H54 (cell line): ENCODE data around the gene PCDH9.

Experiments
- DNase-seq: peaks from one replicate; pipeline ENCODE4 v3.0.0; 2011; ENCODE audit warnings: low spot score, mixed read lengths; ENCODE audit not compliant: insufficient read length
- FAIRE-seq: peaks from 3 replicates; lab custom pipeline; 2011; peaks lifted over from hg19 to GRCh38; lab: Jason Lieb, UNC
- POLR2A ChIP-seq: IDR thresholded peaks from 2 replicates; pipeline ENCODE4 v1.6.1; 2011; ENCODE audit warnings: low read depth, mild to moderate bottlenecking, low read length

PCDH9 gene

GRCh38 chr13:66845393-66845792 lies 384.7 kb downstream of the PCDH9 start:
- TF ChIP-seq POLR2A = no peak
- no peak for FAIRE-seq
- DNase-seq = no peak

- no peak for TF ChIP-seq POLR2A
Observed at GRCh38 chr13:66844933-66845332, 385.2 kb downstream of the PCDH9 start.

GRCh38 chr13:66842766-66843165 lies 387.4 kb downstream of the PCDH9 start:
- no peak for FAIRE-seq
- TF ChIP-seq POLR2A = no peak
- DNase-seq = no peak

More at GRCh38 chr13:66844933-66845332, 385.2 kb downstream of the PCDH9 start:
- no peak for FAIRE-seq
- no peak for DNase-seq

- TF ChIP-seq POLR2A = no peak
- FAIRE-seq (no peak), DNase-seq (no peak)
Observed at GRCh38 chr13:66840621-66841020, 389.5 kb downstream of the PCDH9 start.

- no peak for FAIRE-seq
- TF ChIP-seq POLR2A = no peak
- no peak for DNase-seq
Observed at GRCh38 chr13:66837246-66837645, 392.9 kb downstream of the PCDH9 start.

- TF ChIP-seq POLR2A = no peak
- FAIRE-seq (no peak), DNase-seq (no peak)
Observed at GRCh38 chr13:66835040-66835628, 395.0 kb downstream of the PCDH9 start.

- FAIRE-seq (no peak), DNase-seq (no peak)
Observed at GRCh38 chr13:66830940-66831716, 399.0 kb downstream of the PCDH9 start.

GRCh38 chr13:66829803-66830202 lies 400.3 kb downstream of the PCDH9 start:
- no peak for DNase-seq
- no peak for TF ChIP-seq POLR2A
- FAIRE-seq = no peak

More at GRCh38 chr13:66830940-66831716, 399.0 kb downstream of the PCDH9 start:
- TF ChIP-seq POLR2A = no peak

GRCh38 chr13:66826398-66826797 lies 403.7 kb downstream of the PCDH9 start:
- FAIRE-seq = no peak
- no peak for TF ChIP-seq POLR2A

GRCh38 chr13:66821551-66821950 lies 408.6 kb downstream of the PCDH9 start:
- no peak for TF ChIP-seq POLR2A
- no peak for FAIRE-seq

More at GRCh38 chr13:66826398-66826797, 403.7 kb downstream of the PCDH9 start:
- no peak for DNase-seq

GRCh38 chr13:66811455-66811854 lies 418.7 kb downstream of the PCDH9 start:
- TF ChIP-seq POLR2A = no peak
- FAIRE-seq (no peak), DNase-seq (no peak)

More at GRCh38 chr13:66821551-66821950, 408.6 kb downstream of the PCDH9 start:
- no peak for DNase-seq

GRCh38 chr13:66809485-66809884 lies 420.7 kb downstream of the PCDH9 start:
- FAIRE-seq (no peak), DNase-seq (no peak)
- no peak for TF ChIP-seq POLR2A

- DNase-seq = no peak
- no peak for FAIRE-seq
- TF ChIP-seq POLR2A = no peak
Observed at GRCh38 chr13:66807251-66807650, 422.9 kb downstream of the PCDH9 start.

GRCh38 chr13:66805657-66806056 lies 424.5 kb downstream of the PCDH9 start:
- no peak for FAIRE-seq
- no peak for DNase-seq
- TF ChIP-seq POLR2A = no peak
